Neural progenitor cell (in vitro differentiated cells): ENCODE results near the gene PRKCH. TPM values are rescaled to one million over a fixed set of nuclear protein-coding genes. Genes with fewer than 3 reads are reported as not detected.

Experiments
- DNase-seq: peaks from one replicate; pipeline ENCODE4 v3.0.0-alpha.2; 2016; ENCODE audit warnings: low spot score
- H2AFZ ChIP-seq: fragments of 200-600 bp; sonication (generic); replicated peaks from 2 replicates; pipeline ENCODE4 v1.6.1; 2016; ENCODE audit warnings: antibody characterized with exemption
- H3F3A ChIP-seq: fragments of 200-600 bp; sonication (generic); 2 replicates; pipeline ENCODE4 v1.6.1; 2016; ENCODE audit warnings: antibody characterized with exemption, low read depth
- H3K27ac ChIP-seq: fragments of 200-600 bp; sonication (generic); 2 replicates; pipeline ENCODE4 v1.5.1; 2016; ENCODE audit warnings: mild to moderate bottlenecking
- H3K27me3 ChIP-seq: fragments of 200-600 bp; sonication (generic); 2 replicates; pipeline ENCODE4 v1.6.1; 2016; ENCODE audit warnings: mild to moderate bottlenecking, moderate library complexity
- H3K36me3 ChIP-seq: fragments of 200-600 bp; sonication (generic); 2 replicates; pipeline ENCODE4 v1.5.1; 2016
- H3K4me1 ChIP-seq: fragments of 200-600 bp; sonication (generic); 2 replicates; pipeline ENCODE4 v1.6.1; 2016; ENCODE audit warnings: mixed run types
- H3K4me2 ChIP-seq: fragments of 200-600 bp; sonication (generic); 2 replicates; pipeline ENCODE4 v1.6.1; 2016
- H3K4me3 ChIP-seq: fragments of 200-600 bp; sonication (generic); 2 replicates; pipeline ENCODE4 v1.5.1; 2016
- H3K79me2 ChIP-seq: fragments of 200-600 bp; sonication (generic); 2 replicates; pipeline ENCODE4 v1.6.1; 2016; ENCODE audit warnings: low read depth
- H3K9ac ChIP-seq: fragments of 200-600 bp; sonication (generic); 2 replicates; pipeline ENCODE4 v1.6.1; 2016
- H3K9me3 ChIP-seq: fragments of 200-600 bp; sonication (generic); 2 replicates; pipeline ENCODE4 v1.5.1; 2016; ENCODE audit warnings: low read depth
- H4K20me1 ChIP-seq: fragments of 200-600 bp; sonication (generic); 2 replicates; pipeline ENCODE4 v1.6.1; 2016; ENCODE audit warnings: low read depth
- H3K27ac Mint-ChIP-seq: 3 replicates; pipeline ENCODE4 v1.8.0; 2021; ENCODE audit warnings: mixed read lengths
- H3K27me3 Mint-ChIP-seq: 2 replicates; pipeline ENCODE4 v1.8.0; 2022; ENCODE audit warnings: low read depth, mild to moderate bottlenecking, inconsistent platforms, moderate library complexity, mixed read lengths; ENCODE audit not compliant: insufficient read depth
- H3K36me3 Mint-ChIP-seq: 3 replicates; pipeline ENCODE4 v1.8.0; 2021; ENCODE audit warnings: mixed read lengths
- H3K4me1 Mint-ChIP-seq: 3 replicates; pipeline ENCODE4 v1.8.0; 2021; ENCODE audit warnings: mixed read lengths
- H3K4me3 Mint-ChIP-seq: 3 replicates; pipeline ENCODE4 v1.8.0; 2021; ENCODE audit warnings: mild to moderate bottlenecking, moderate library complexity, mixed read lengths
- H3K9me3 Mint-ChIP-seq: 3 replicates; pipeline ENCODE4 v1.8.0; 2020; ENCODE audit warnings: mixed read lengths
- CTCF ChIP-seq: fragments of 200-600 bp; sonication (generic); IDR thresholded peaks from 2 replicates; pipeline ENCODE4 v1.5.1; 2017; ENCODE audit warnings: antibody characterized with exemption, mild to moderate bottlenecking
- EZH2 ChIP-seq: fragments of 200-600 bp; sonication (generic); IDR thresholded peaks from 2 replicates; pipeline ENCODE4 v1.6.1; 2017; ENCODE audit warnings: antibody characterized with exemption, mild to moderate bottlenecking, moderate library complexity
- EZH2phosphoT487 ChIP-seq: fragments of 200-600 bp; sonication (generic); IDR thresholded peaks from 2 replicates; pipeline ENCODE4 v1.6.1; 2017; ENCODE audit warnings: antibody characterized with exemption
- total RNA-seq: library from RNA; depleted of rRNA; stranded (reverse); fragments of >200 nt; gene quantifications from 2 replicates; pipeline ENCODE4 v1.2.3, GENCODE V29; 2015; ENCODE audit warnings: low replicate concordance

The PRKCH gene
- total RNA-seq, 1 donor from 2014 or later = 1.3 TPM

- Histone ChIP-seq H3K27ac (no peak overlapping the region), H3F3A (no peaks in the 10 kb centered on the region), H3K4me3 (no peak overlapping the region), H3K27me3 (no peaks in the 10 kb centered on the region), H3K4me2 (no peak overlapping the region), H3K4me1 (peaks cover 17% of the 10 kb centered on the region), H2AFZ (no peak overlapping the region), H3K79me2 (no peaks in the 10 kb centered on the region), H3K9me3 (no peaks in the 10 kb centered on the region), H4K20me1 (no peaks in the 10 kb centered on the region), H3K9ac (no peak overlapping the region), H3K36me3 (no peaks in the 10 kb centered on the region)
- H3K4me1 Mint-ChIP-seq = peaks cover 39% of the 10 kb centered on the region
- TF ChIP-seq CTCF = no peak
- no peak for TF ChIP-seq EZH2
- no peak for TF ChIP-seq EZH2phosphoT487
- peaks cover 9% of the 10 kb centered on the region for H3K27me3 Mint-ChIP-seq
- H3K9me3 Mint-ChIP-seq = no peaks in the 10 kb centered on the region
- H3K36me3 Mint-ChIP-seq = no peaks in the 10 kb centered on the region
- peak overlapping the region; percentile 6 for H3K27ac Mint-ChIP-seq
- no peak for DNase-seq
- H3K4me3 Mint-ChIP-seq = no peak overlapping the region
Observed at GRCh38 chr14:61472801-61473376, 151.5 kb downstream of the PRKCH start.

- Mint-ChIP-seq H3K27ac (no peak overlapping the region), H3K4me1 (peaks cover 39% of the 10 kb centered on the region)
Observed at GRCh38 chr14:61474015-61474414, 152.6 kb downstream of the PRKCH start.

GRCh38 chr14:61474701-61475100 lies 153.3 kb downstream of the PRKCH start:
- Mint-ChIP-seq H3K27ac (no peak overlapping the region), H3K4me1 (peaks cover 40% of the 10 kb centered on the region), H3K36me3 (no peaks in the 10 kb centered on the region), H3K27me3 (peaks cover 6% of the 10 kb centered on the region), H3K9me3 (no peaks in the 10 kb centered on the region), H3K4me3 (no peak overlapping the region)
- H4K20me1 ChIP-seq = no peaks in the 10 kb centered on the region
- H3K79me2 ChIP-seq = no peaks in the 10 kb centered on the region
- H3K9ac ChIP-seq = no peak overlapping the region
- H3K27me3 ChIP-seq = no peaks in the 10 kb centered on the region
- no peak overlapping the region for H3K4me2 ChIP-seq
- no peak overlapping the region for H3K4me3 ChIP-seq
- H3K27ac ChIP-seq = no peak overlapping the region
- H3K36me3 ChIP-seq = no peaks in the 10 kb centered on the region
- H3F3A ChIP-seq = no peaks in the 10 kb centered on the region
- no peak for DNase-seq
- TF ChIP-seq EZH2phosphoT487 = no peak
- no peak for TF ChIP-seq EZH2
- TF ChIP-seq CTCF = no peak
- no peaks in the 10 kb centered on the region for H3K9me3 ChIP-seq
- H3K4me1 ChIP-seq = peaks cover 15% of the 10 kb centered on the region
- H2AFZ ChIP-seq = no peak overlapping the region

More at GRCh38 chr14:61474015-61474414, 152.6 kb downstream of the PRKCH start:
- Histone ChIP-seq H3F3A (no peaks in the 10 kb centered on the region), H3K36me3 (no peaks in the 10 kb centered on the region), H3K27ac (no peak overlapping the region), H4K20me1 (no peaks in the 10 kb centered on the region), H3K4me1 (peaks cover 17% of the 10 kb centered on the region), H3K9ac (no peak overlapping the region), H3K4me3 (no peak overlapping the region), H2AFZ (no peak overlapping the region), H3K4me2 (no peak overlapping the region), H3K27me3 (no peaks in the 10 kb centered on the region), H3K79me2 (no peaks in the 10 kb centered on the region), H3K9me3 (no peaks in the 10 kb centered on the region)
- no peaks in the 10 kb centered on the region for H3K9me3 Mint-ChIP-seq
- no peak for DNase-seq
- no peaks in the 10 kb centered on the region for H3K36me3 Mint-ChIP-seq
- no peak overlapping the region for H3K4me3 Mint-ChIP-seq
- no peak for TF ChIP-seq EZH2
- no peak for TF ChIP-seq EZH2phosphoT487
- TF ChIP-seq CTCF = no peak
- H3K27me3 Mint-ChIP-seq = peaks cover 9% of the 10 kb centered on the region
